HCT116 (cell line): ENCODE measurements around the gene TMCO4.

Experiments
- EGR1 ChIP-seq: IDR thresholded peaks from 2 replicates; pipeline ENCODE4 v1.6.1; 2012; ENCODE audit warnings: low read depth
- EZH2 ChIP-seq: fragments of 200-600 bp; sonication (generic); IDR thresholded peaks from 2 replicates; pipeline ENCODE4 v1.6.1; 2017; ENCODE audit warnings: antibody characterized with exemption, mixed run types
- EZH2phosphoT487 ChIP-seq: fragments of 200-600 bp; IDR thresholded peaks from 2 replicates; pipeline ENCODE4 v1.6.1; 2018; ENCODE audit warnings: antibody characterized with exemption, borderline replicate concordance
- POLR2A ChIP-seq: IDR thresholded peaks from 2 replicates; pipeline ENCODE4 v1.7.0; 2011; ENCODE audit warnings: borderline replicate concordance; ENCODE audit not compliant: insufficient read depth, insufficient read length; ENCODE audit errors: extremely low read depth
- POLR2AphosphoS5 ChIP-seq: IDR thresholded peaks from 2 replicates; pipeline ENCODE4 v1.6.1; 2011; ENCODE audit warnings: mild to moderate bottlenecking, low read depth, low read length, moderate library complexity
- RAD21 ChIP-seq: IDR thresholded peaks from 2 replicates; pipeline ENCODE4 v1.6.1; 2012; ENCODE audit warnings: low read depth, mild to moderate bottlenecking
- SIN3A ChIP-seq: IDR thresholded peaks from 2 replicates; pipeline ENCODE4 v1.6.1; 2012; ENCODE audit warnings: low read depth
- SP1 ChIP-seq: IDR thresholded peaks from 2 replicates; pipeline ENCODE4 v1.6.1; 2012; ENCODE audit warnings: low read depth
- TCF7L2 ChIP-seq: IDR thresholded peaks from 2 replicates; pipeline ENCODE4 v1.7.0; 2011; ENCODE audit warnings: borderline replicate concordance, inconsistent platforms; ENCODE audit not compliant: insufficient read depth, insufficient read length; ENCODE audit errors: extremely low read depth
- YY1 ChIP-seq: IDR thresholded peaks from 2 replicates; pipeline ENCODE4 v1.6.1; 2011; ENCODE audit warnings: low read length, low read depth, moderate library complexity, mild to moderate bottlenecking; ENCODE audit not compliant: insufficient replicate concordance; ENCODE audit errors: extremely low read depth
- ZNF274 ChIP-seq: fragments of 200-500 bp; sonication (Bioruptor generic); IDR thresholded peaks from 2 replicates; pipeline ENCODE4 v1.6.1; 2014; ENCODE audit warnings: mild to moderate bottlenecking, low read depth, low read length, inconsistent platforms
- TF ChIP-seq, protein P1 (sequence below), 3 experiments: fragments of 200-600 bp in 1 of 3; sonication (generic) in 1 of 3; IDR thresholded peaks in 2 of 3; conservative IDR thresholded peaks in 1 of 3; 2 replicates each; pipeline ENCODE4 v1.5.1; 2012 to 2017; ENCODE audit warnings: low read depth in 2 of 3, low read length in 2 of 3, antibody characterized with exemption in 1 of 3, borderline replicate concordance in 1 of 3, control low read depth in 1 of 3, mild to moderate bottlenecking in 1 of 3, mixed read lengths in 1 of 3, mixed run types in 1 of 3, moderate library complexity in 1 of 3; ENCODE audit not compliant: insufficient read depth in 1 of 3
- TF ChIP-seq, protein P2 (sequence below): IDR thresholded peaks from 2 replicates; pipeline ENCODE4 v1.6.1; 2011; ENCODE audit warnings: mild to moderate bottlenecking, low read length, moderate library complexity; ENCODE audit not compliant: insufficient replicate concordance; ENCODE audit errors: extremely low read depth

GRCh38 chr1:19759740-19760089 is 40.0 kb downstream of the TMCO4 start:
- no peak for TF ChIP-seq POLR2A
- TF ChIP-seq POLR2AphosphoS5: no peak
- TF ChIP-seq EGR1: no peak
- TF ChIP-seq EZH2: no peak
- TF ChIP-seq YY1: no peak
- TF ChIP-seq RAD21: no peak
- TF ChIP-seq, protein P1, sequence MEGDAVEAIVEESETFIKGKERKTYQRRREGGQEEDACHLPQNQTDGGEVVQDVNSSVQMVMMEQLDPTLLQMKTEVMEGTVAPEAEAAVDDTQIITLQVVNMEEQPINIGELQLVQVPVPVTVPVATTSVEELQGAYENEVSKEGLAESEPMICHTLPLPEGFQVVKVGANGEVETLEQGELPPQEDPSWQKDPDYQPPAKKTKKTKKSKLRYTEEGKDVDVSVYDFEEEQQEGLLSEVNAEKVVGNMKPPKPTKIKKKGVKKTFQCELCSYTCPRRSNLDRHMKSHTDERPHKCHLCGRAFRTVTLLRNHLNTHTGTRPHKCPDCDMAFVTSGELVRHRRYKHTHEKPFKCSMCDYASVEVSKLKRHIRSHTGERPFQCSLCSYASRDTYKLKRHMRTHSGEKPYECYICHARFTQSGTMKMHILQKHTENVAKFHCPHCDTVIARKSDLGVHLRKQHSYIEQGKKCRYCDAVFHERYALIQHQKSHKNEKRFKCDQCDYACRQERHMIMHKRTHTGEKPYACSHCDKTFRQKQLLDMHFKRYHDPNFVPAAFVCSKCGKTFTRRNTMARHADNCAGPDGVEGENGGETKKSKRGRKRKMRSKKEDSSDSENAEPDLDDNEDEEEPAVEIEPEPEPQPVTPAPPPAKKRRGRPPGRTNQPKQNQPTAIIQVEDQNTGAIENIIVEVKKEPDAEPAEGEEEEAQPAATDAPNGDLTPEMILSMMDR (IDR thresholded peaks at IDR 0.05 in 2 of 3, conservative IDR thresholded peaks at IDR 0.05 in 1 of 3; ENCODE audit: borderline replicate concordance in 1 of 3, insufficient read depth in 1 of 3, low read depth in 2 of 3, low read length in 2 of 3): no peak
- TF ChIP-seq SP1: no peak; the same call in 1 of the 2 replicates
- no peak for TF ChIP-seq SIN3A
- TF ChIP-seq ZNF274: no peak
- TF ChIP-seq TCF7L2: no peak
- TF ChIP-seq, protein P2, sequence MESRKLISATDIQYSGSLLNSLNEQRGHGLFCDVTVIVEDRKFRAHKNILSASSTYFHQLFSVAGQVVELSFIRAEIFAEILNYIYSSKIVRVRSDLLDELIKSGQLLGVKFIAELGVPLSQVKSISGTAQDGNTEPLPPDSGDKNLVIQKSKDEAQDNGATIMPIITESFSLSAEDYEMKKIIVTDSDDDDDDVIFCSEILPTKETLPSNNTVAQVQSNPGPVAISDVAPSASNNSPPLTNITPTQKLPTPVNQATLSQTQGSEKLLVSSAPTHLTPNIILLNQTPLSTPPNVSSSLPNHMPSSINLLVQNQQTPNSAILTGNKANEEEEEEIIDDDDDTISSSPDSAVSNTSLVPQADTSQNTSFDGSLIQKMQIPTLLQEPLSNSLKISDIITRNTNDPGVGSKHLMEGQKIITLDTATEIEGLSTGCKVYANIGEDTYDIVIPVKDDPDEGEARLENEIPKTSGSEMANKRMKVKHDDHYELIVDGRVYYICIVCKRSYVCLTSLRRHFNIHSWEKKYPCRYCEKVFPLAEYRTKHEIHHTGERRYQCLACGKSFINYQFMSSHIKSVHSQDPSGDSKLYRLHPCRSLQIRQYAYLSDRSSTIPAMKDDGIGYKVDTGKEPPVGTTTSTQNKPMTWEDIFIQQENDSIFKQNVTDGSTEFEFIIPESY: no peak
- TF ChIP-seq EZH2phosphoT487: no peak
